H9 (cell line): ENCODE data around the gene CCK. TPM values are rescaled to one million over a fixed set of nuclear protein-coding genes. Genes with fewer than 3 reads are reported as not detected.

ENCODE experiments used
- DNase-seq: peaks from one replicate; pipeline ENCODE4 v3.0.0-alpha.2; 2017
- H2AFZ ChIP-seq: one replicate; pipeline ENCODE4 v1.6.1; 2013; ENCODE audit warnings: mild to moderate bottlenecking, low read length, control low read depth, moderate library complexity
- H2AK5ac ChIP-seq: 2 replicates; pipeline ENCODE4 v1.6.1; 2013; ENCODE audit warnings: low read length, control low read depth, mixed read lengths; ENCODE audit not compliant: insufficient read length
- H2BK120ac ChIP-seq: one replicate; pipeline ENCODE4 v1.6.1; 2013; ENCODE audit warnings: low read depth, mild to moderate bottlenecking, low read length, control low read depth, inconsistent platforms; ENCODE audit not compliant: poor library complexity, severe bottlenecking
- H2BK12ac ChIP-seq: 2 replicates; pipeline ENCODE4 v1.6.1; 2013; ENCODE audit warnings: low read length, control low read depth, mixed read lengths, low read depth; ENCODE audit not compliant: insufficient read length
- H2BK15ac ChIP-seq: 2 replicates; pipeline ENCODE4 v1.6.1; 2013; ENCODE audit warnings: low read depth, low read length, control low read depth
- H2BK20ac ChIP-seq: one replicate; pipeline ENCODE4 v1.6.1; 2013; ENCODE audit warnings: low read depth, mild to moderate bottlenecking, low read length, control low read depth, inconsistent platforms; ENCODE audit not compliant: poor library complexity, severe bottlenecking
- H2BK5ac ChIP-seq: 2 replicates; pipeline ENCODE4 v1.6.1; 2013; ENCODE audit warnings: low read length, control low read depth, mixed read lengths; ENCODE audit not compliant: insufficient read length
- H3K14ac ChIP-seq: 2 replicates; pipeline ENCODE4 v1.6.1; 2013; ENCODE audit warnings: low read length, control low read depth; ENCODE audit not compliant: insufficient read depth
- H3K18ac ChIP-seq: 2 replicates; pipeline ENCODE4 v1.6.1; 2013; ENCODE audit warnings: low read depth, mild to moderate bottlenecking, mixed read lengths, low read length, control low read depth; ENCODE audit not compliant: insufficient read length
- H3K23ac ChIP-seq: 2 replicates; pipeline ENCODE4 v1.6.1; 2013; ENCODE audit warnings: low read length, control low read depth, mixed read lengths, low read depth; ENCODE audit not compliant: insufficient read length
- H3K23me2 ChIP-seq: 2 replicates; pipeline ENCODE4 v1.6.1; 2013; ENCODE audit warnings: low read depth, mild to moderate bottlenecking, mixed read lengths, low read length, control low read depth; ENCODE audit not compliant: insufficient read length, poor library complexity, severe bottlenecking
- H3K27ac ChIP-seq: 2 replicates; pipeline ENCODE4 v1.5.1; 2013; ENCODE audit warnings: low read length, control low read depth, mixed read lengths, low read depth; ENCODE audit not compliant: insufficient read length
- H3K27me3 ChIP-seq: 2 replicates; pipeline ENCODE4 v1.6.1; 2013; ENCODE audit warnings: low read length, control low read depth, inconsistent platforms; ENCODE audit not compliant: insufficient read depth
- H3K4ac ChIP-seq: 2 replicates; pipeline ENCODE4 v1.6.1; 2013; ENCODE audit warnings: low read depth, mild to moderate bottlenecking, control low read depth, inconsistent platforms, low read length, moderate library complexity
- H3K4me1 ChIP-seq: 2 replicates; pipeline ENCODE4 v1.6.1; 2013; ENCODE audit warnings: low read length, control low read depth, inconsistent platforms; ENCODE audit not compliant: insufficient read depth
- H3K4me2 ChIP-seq: 2 replicates; pipeline ENCODE4 v1.6.1; 2013; ENCODE audit warnings: low read length, control low read depth, mixed read lengths; ENCODE audit not compliant: insufficient read length, insufficient read depth
- H3K56ac ChIP-seq: 2 replicates; pipeline ENCODE4 v1.6.1; 2013; ENCODE audit warnings: low read depth, mild to moderate bottlenecking, mixed read lengths, low read length, control low read depth; ENCODE audit not compliant: insufficient read length
- H3K79me1 ChIP-seq: 2 replicates; pipeline ENCODE4 v1.6.1; 2013; ENCODE audit warnings: low read depth, mild to moderate bottlenecking, moderate library complexity, low read length, control low read depth, inconsistent platforms; ENCODE audit not compliant: insufficient read depth, poor library complexity, severe bottlenecking
- H3K79me2 ChIP-seq: 2 replicates; pipeline ENCODE4 v1.6.1; 2013; ENCODE audit warnings: low read length, control low read depth, inconsistent platforms; ENCODE audit not compliant: insufficient read depth
- H3K9ac ChIP-seq: 2 replicates; pipeline ENCODE4 v1.6.1; 2013; ENCODE audit warnings: low read length, control low read depth, mixed read lengths; ENCODE audit not compliant: insufficient read length; ENCODE audit errors: extremely low read depth
- H3K9me3 ChIP-seq: one replicate; pipeline ENCODE4 v1.6.1; 2013; ENCODE audit warnings: low read depth, low read length, inconsistent platforms; ENCODE audit not compliant: control insufficient read depth
- H3T11ph ChIP-seq: one replicate; pipeline ENCODE4 v1.6.1; 2013; ENCODE audit warnings: mild to moderate bottlenecking, low read length, control low read depth, inconsistent platforms
- H4K20me1 ChIP-seq: one replicate; pipeline ENCODE4 v1.6.1; 2013; ENCODE audit not compliant: control insufficient read depth, insufficient read length, insufficient read depth
- H4K5ac ChIP-seq: 2 replicates; pipeline ENCODE4 v1.6.1; 2013; ENCODE audit warnings: low read depth, mild to moderate bottlenecking, mixed read lengths, low read length, control low read depth; ENCODE audit not compliant: insufficient read length
- H4K8ac ChIP-seq: replicated peaks from 2 replicates; pipeline ENCODE4 v1.6.1; 2013; ENCODE audit warnings: low read length, control low read depth, mixed read lengths, low read depth; ENCODE audit not compliant: insufficient read length
- H4K91ac ChIP-seq: 2 replicates; pipeline ENCODE4 v1.6.1; 2013; ENCODE audit warnings: low read depth, mild to moderate bottlenecking, moderate library complexity, mixed read lengths, low read length, control low read depth; ENCODE audit not compliant: insufficient read length
- H3K27ac Mint-ChIP-seq, 3 experiments: 2 replicates in 2 of 3; 3 replicates in 1 of 3; pipeline ENCODE4 v1.8.0; 2020 to 2021; ENCODE audit warnings: mixed read lengths in 3 of 3, mild to moderate bottlenecking in 1 of 3, moderate library complexity in 1 of 3
- H3K27me3 Mint-ChIP-seq: 2 replicates; pipeline ENCODE4 v1.8.0; 2021; ENCODE audit warnings: low read depth, mild to moderate bottlenecking, moderate library complexity, mixed read lengths
- H3K36me3 Mint-ChIP-seq, 3 experiments: 2 replicates in 2 of 3; 3 replicates in 1 of 3; pipeline ENCODE4 v1.8.0; 2020 to 2021; ENCODE audit warnings: low read depth in 3 of 3, mixed read lengths in 3 of 3; ENCODE audit not compliant: insufficient read depth in 1 of 3
- H3K4me1 Mint-ChIP-seq, 2 experiments: 2 replicates each; pipeline ENCODE4 v1.8.0; 2020; ENCODE audit warnings: mixed read lengths in 2 of 2
- H3K4me3 Mint-ChIP-seq, 2 experiments: 2 replicates in 1 of 2; 3 replicates in 1 of 2; pipeline ENCODE4 v1.8.0; 2020 to 2021; ENCODE audit warnings: mild to moderate bottlenecking in 2 of 2, mixed read lengths in 2 of 2, moderate library complexity in 1 of 2
- H3K9me3 Mint-ChIP-seq, 2 experiments: 2 replicates in 1 of 2; 3 replicates in 1 of 2; pipeline ENCODE4 v1.8.0; 2020; ENCODE audit warnings: mild to moderate bottlenecking in 2 of 2, mixed read lengths in 2 of 2, moderate library complexity in 1 of 2
- WGBS: extraction: QIAGEN DNeasy Blood & Tissue Kit; methylation state at CpG from one replicate; pipeline ENCODE4 v1.1.7; 2013; ENCODE audit warnings: missing lambda C conversion rate, low lambda C conversion rate, mixed read lengths; ENCODE audit not compliant: insufficient read length; ENCODE audit errors: extremely low coverage; 5-methylcytosine and 5-hydroxymethylcytosine counted together
- total RNA-seq: library from RNA; stranded (reverse); gene quantifications from 2 replicates; pipeline ENCODE4 v1.2.1, GENCODE V29; 2021
- TF ChIP-seq, protein P1 (sequence below): fragments of 200-600 bp; sonication (generic); conservative IDR thresholded peaks from 3 replicates; pipeline ENCODE4 v1.8.0; 2021; ENCODE audit warnings: antibody characterized with exemption, mild to moderate bottlenecking

CCK gene
- total RNA-seq, 1 experiment from 2014 or later: 0.37 TPM

DNA sequence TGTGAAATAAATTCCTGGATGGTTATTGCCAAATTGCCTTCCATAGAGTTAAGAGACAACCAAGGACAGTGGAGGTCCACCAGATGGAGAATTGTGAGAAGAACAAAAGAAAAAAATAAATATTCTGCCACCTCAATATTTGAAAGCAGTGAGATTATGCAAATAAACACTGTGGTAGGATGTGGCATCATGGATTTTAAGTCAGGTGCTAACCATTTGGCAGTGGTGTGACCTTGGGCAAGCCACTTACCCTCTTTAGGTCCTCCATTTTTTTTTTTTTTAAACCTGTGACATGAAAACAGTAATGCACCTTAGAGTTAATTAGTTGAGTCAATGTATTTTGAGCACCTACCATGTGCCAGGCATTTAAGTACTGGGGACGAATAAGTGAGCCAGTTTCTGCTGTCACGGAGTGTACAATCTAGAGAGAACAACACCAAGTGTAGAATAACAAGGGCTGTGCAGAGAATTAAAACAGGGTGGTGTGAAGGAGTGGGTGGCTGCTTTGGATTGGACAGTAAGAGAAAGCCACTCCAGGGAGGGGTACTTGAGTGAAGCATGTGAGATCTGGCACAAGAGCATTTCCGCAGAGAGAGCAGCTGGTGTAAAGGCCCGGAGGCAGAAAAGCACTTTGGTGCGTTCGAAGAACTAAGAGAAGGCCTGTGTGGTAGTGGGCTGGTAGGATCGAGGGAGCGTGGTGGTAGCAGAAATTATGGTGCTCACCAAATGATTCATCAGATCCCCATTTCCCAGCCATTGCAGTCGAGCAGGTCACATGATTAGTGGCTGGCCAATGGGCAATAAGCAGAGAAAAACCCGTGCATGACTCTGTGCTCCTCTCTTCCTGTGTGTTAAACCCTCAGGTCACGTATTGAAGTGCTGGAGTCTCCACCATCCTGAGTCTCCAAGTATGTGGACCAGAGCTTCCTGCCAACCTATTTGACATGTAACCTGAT, 39.2 kb downstream of the CCK start:
- no peaks in the 10 kb centered on the region for H3K23me2 ChIP-seq
- no peaks in the 10 kb centered on the region for H3K9me3 ChIP-seq
- H3K14ac ChIP-seq: no peak overlapping the region
- H2BK15ac ChIP-seq: no peak overlapping the region
- H2BK20ac ChIP-seq: no peak overlapping the region
- no peak overlapping the region for H3K27ac ChIP-seq
- H3K9ac ChIP-seq: no peak overlapping the region
- H3K56ac ChIP-seq: no peak overlapping the region
- H4K91ac ChIP-seq: no peak overlapping the region
- Mint-ChIP-seq H3K4me3 (no peak overlapping the region), H3K36me3 (peaks cover 13 to 27% (median 23%) of the 10 kb centered on the region in 3 experiments; a peak in 6 of 7 replicates), H3K9me3 (no peaks in the 10 kb centered on the region; a peak in 2 of 5 replicates), H3K4me1 (peaks cover 19 to 22% of the 10 kb centered on the region in 2 experiments), H3K27me3 (peaks cover 6% of the 10 kb centered on the region), H3K27ac (peak overlapping the region in 1 of 3 experiments; percentile 62; a peak in 3 of 7 replicates)
- H2AK5ac ChIP-seq: no peak overlapping the region
- no peaks in the 10 kb centered on the region for H4K20me1 ChIP-seq
- no peak for DNase-seq
- no peak overlapping the region for H2AFZ ChIP-seq
- no peaks in the 10 kb centered on the region; the same call in 1 of the 2 replicates for H3K4me1 ChIP-seq
- H3T11ph ChIP-seq: no peak overlapping the region
- no peak overlapping the region for H3K23ac ChIP-seq
- no peak overlapping the region for H2BK5ac ChIP-seq
- no peaks in the 10 kb centered on the region for H3K79me2 ChIP-seq
- no peak overlapping the region for H2BK12ac ChIP-seq
- H3K4ac ChIP-seq: no peak overlapping the region
- WGBS: no CpG with 5 or more reads among the region's 11 CpGs
- no peak overlapping the region for H2BK120ac ChIP-seq
- H3K18ac ChIP-seq: no peak overlapping the region
- no peak overlapping the region for H4K5ac ChIP-seq
- H4K8ac ChIP-seq: no peak overlapping the region
- H3K79me1 ChIP-seq: no peaks in the 10 kb centered on the region
- TF ChIP-seq, protein P1, sequence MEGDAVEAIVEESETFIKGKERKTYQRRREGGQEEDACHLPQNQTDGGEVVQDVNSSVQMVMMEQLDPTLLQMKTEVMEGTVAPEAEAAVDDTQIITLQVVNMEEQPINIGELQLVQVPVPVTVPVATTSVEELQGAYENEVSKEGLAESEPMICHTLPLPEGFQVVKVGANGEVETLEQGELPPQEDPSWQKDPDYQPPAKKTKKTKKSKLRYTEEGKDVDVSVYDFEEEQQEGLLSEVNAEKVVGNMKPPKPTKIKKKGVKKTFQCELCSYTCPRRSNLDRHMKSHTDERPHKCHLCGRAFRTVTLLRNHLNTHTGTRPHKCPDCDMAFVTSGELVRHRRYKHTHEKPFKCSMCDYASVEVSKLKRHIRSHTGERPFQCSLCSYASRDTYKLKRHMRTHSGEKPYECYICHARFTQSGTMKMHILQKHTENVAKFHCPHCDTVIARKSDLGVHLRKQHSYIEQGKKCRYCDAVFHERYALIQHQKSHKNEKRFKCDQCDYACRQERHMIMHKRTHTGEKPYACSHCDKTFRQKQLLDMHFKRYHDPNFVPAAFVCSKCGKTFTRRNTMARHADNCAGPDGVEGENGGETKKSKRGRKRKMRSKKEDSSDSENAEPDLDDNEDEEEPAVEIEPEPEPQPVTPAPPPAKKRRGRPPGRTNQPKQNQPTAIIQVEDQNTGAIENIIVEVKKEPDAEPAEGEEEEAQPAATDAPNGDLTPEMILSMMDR: no peak
- H3K4me2 ChIP-seq: no peak overlapping the region
- H3K27me3 ChIP-seq: no peaks in the 10 kb centered on the region
